ENCODE measurements around the gene KIAA1549.
"Not testable (repeated sequence)": the region's sequence is repeated elsewhere in the genome, so short reads cannot be mapped to it uniquely, and the experiment has no call there.

Gene KIAA1549

DNA sequence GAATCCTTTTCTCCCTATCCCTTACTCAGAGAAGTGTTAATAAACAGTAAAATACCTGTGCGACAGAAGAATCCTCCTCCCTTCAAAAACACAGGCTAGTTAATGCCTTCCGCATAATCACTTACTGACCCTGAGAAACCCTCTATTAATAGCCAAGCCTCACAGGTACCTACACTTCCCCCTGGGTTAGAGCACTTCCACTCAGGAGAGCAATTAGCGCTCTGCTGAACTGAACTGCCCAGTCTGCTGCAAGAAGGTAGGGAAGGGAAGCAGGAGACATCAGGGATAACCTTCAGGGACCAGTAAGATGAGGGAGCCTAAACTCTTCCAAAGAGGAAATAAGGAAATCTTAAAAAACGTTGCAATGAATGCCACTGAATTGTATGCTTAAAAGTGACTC lies 39.6 kb downstream of the KIAA1549 start:
- DNase-seq, result no peak

DNA sequence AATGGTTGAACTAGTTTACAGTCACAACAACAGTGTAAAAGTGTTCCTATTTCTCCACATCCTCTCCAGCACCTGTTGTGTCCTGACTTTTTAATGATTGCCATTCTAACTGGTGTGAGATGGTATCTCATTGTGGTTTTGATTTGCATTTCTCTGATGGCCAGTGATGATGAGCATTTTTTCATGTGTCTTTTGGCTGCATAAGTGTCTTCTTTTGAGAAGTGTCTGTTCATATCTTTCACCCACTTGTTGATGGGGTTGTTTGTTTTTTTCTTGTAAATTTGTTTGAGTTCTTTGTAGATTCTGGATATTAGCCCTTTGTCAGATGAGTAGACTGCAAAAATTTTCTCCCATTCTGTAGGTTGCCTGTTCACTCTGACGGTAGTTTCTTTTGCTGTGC lies 40.6 kb downstream of the KIAA1549 start:
- DNase-seq, result not testable (repeated sequence)

DNA sequence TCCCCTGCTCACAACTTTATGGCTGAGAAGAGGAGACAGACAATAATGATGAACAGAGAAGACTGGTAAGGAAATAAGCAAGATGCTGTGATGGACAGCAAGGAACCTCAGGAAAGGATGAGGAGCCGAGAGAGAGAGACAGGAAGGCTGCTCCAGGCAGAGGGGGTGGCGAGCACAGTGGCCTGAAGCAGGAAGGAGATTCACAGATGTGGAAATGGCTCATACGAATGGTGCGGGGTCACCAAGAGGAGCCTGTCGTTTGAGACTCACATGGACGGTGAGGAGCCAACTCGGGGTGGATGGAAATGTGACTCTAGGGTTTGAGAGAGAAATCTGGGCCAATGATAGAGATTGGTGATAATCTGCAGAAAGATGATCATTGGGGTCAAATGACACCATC lies 43.7 kb downstream of the KIAA1549 start:
- no peak for DNase-seq

DNA sequence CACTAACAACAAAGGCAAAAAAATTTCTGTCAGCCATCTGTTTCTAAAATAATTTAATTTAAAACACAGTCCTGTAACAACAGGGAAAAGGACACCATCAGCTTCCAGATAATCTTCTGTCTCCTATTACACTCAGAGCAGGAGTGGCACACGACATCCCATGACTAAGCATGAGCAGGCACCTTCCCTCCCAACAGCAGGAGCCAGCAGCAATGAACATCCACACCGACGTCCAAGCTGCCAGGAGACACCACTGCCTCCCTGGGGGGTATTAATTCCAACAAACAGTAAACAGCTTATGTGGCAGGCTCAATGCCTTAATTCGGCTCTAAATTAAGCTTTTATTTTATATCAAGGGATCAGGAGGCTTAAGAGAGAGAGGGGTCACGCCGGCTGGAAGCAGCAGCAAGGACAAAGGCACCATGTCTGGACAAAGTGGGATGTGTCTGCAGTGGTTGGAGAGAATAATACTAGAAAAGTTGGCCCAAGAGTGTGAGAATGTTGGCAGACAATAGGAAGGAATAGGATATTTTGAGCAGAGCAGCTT lies 45.7 kb downstream of the KIAA1549 start:
- no peak for DNase-seq

DNA sequence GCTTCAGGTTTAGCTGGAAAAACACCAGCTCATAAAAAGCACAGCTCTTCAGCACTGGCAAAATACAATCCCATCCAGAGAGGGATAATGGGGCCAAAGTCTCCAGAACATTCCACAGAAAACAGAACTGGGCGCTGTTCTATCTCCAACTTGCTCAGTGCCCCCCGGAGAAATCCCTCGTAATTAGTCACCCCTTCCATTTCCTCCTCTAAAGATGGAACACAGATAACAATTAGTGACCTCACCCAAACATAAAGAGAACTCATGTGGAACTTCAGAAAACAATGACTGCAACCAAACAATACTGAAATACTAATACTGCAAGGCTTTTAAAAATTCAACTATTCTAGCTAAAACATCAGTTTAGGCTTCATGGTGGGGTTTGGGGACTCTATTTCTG lies 46.3 kb downstream of the KIAA1549 start:
- DNase-seq, result no peak

DNA sequence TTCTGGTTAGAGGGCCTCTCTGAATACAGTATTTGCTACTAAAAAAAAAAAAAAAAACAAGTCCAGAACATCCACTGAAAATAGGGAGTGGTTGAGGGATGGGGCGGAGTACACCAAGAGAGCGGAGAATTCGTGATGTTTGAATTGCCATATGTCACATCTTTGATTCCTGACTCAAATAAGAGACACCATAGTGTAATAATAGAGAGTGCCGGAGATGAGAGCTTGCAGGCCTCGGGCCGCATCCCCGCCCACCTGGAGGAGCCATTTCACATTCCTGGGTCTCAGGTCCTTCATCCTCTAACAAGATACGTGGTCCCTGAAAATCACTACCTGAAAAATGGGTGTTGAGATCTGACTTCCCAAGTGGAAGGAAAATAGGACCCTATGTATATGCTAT lies 46.8 kb downstream of the KIAA1549 start:
- no peak for DNase-seq

DNA sequence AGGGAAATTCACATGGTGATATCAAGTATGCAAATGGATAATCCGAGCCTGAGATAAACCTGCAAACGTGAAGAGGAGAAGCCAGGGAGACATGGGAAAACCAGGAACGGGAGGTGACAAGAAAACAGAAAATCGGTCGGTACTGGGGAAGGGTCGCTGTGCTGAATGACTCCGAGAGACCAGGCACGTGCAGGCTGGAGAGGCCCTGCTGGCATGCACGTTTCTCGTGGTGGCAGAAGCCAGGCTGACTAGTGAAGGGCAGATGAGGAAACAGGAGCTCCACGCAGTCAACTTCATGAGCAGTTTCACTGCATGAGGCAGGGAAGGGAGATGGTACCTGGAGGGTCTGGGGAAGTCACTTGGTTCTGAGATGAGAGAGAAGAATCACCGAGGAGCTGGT lies 48.3 kb downstream of the KIAA1549 start:
- no peak for DNase-seq

DNA sequence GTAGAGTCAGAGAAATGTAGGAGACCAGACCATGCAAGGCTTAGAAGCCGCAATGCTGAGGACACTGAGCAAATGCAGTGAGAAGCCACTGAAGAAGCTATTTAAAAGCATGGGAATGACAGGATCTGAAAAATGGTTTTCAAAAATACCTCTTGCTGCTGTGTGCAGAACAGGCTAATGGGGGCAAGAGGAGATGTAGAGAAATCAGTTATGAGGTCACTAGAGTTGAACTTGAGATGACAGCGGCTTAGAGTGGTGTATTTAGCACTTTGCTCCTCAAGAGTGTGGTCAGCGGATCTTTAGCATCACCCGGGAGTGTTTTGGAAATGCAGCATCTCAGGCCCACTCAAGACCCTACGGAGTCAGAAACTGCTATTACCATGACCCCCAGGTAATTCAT lies 48.8 kb downstream of the KIAA1549 start:
- no peak for DNase-seq

DNA sequence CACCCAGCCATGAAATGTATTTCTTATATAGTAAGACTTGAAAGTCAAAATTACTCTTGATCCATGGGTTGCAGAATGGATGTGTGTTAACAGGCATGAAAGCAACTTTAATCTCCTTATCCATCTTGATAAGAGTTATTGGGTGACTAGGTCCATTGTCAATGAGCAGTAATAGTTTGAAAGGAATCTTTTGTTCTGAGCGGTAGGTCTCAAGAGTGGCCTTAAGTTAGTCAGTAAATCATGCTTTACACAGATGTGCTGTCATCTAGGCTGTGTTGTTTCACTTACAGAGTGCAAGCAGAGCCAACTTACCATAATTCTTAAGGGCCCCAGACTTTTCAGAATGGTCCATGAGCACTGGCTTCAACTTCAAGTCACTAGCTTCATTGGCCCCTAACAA lies 51.2 kb downstream of the KIAA1549 start:
- no peak for DNase-seq

DNA sequence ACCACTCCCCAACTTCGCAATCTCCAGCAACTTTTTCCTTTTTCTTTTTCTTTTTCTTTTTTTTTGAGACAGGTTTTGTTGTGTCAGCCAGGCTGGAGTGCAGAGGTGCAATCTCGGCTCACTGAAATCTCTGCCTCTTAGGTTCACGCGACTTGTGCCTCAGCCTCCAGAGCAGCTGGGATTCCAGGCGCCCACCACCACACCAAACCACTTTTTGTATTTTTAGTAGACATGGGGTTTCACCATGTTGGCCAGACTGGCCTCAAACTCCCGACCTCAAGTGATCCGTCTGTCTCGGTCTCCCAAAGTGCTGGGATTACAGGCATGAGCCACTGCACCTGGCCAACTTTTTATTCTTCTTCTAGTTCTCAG lies 55.0 kb downstream of the KIAA1549 start:
- DNase-seq, result no peak

DNA sequence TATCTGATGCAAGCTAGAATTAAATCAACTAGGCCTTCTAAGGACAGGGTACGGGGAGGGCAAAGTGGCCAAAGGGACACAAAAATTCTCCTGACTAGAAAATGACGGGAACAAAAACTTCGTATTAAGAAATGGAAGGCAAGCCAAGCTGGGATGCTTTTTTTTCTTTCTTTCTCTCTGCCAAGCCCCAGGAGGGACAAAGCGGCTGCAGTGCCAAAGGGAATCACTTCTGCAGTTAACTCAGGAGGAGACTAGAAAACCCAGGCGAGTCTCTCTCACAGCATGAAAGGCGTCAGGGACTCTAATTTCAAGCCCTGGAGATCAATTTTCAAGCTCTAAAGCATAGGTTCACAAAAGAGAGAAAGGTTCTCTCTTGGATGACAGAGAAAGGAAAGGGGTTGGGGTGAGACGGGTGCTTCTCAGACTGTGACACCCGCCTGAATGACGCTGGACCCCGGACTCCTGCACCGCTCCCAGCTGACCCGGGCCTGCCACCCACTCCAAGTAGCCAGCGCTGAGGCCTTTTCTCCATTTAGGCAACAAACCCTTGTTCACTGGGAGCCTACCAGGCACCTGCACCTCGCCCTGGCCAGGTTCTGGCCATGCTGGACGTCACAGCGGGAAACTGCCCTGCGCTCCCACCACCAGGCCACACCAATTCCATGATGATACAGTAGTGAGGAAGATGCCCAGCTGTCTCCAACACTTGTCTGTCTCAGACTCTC lies 56.5 kb downstream of the KIAA1549 start:
- no peak for DNase-seq

DNA sequence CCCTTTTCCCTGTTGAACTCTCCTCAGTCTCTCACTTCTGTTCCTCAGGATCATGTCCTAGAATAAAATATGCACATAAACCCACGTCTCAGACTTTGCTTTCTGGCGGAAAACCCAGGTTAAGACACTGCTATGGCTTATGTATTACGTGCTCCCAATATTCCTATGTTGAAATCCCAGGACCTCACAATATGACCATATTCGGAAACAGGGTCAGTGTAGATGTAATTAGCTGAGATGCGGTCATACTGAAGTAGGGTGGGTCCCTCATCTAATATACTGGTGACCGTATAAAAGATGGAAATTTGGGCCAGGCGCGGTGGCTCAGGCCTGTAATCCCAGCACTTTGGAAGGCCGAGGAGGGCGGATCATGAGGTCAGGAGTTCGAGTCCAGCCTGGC lies 59.9 kb downstream of the KIAA1549 start:
- no peak for DNase-seq

DNA sequence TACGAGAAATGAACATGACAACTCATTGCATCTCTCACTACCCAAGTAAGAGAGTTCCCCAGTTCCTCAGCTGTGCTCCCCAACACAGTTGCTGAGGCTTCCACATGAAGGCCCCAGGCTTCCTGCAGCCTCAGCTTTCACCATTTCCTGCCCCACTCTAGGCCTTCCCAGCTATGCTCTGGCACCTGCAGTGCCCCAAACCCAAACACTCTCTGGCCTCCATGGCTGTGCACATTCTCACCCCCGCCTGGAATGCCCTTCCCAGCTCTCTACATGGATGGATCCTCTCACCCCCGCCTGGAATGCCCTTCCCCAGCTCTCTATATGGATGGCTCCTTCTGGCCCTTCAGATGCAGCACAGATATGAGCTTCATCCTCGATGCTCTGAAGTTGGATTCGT lies 61.3 kb downstream of the KIAA1549 start:
- no peak for DNase-seq

DNA sequence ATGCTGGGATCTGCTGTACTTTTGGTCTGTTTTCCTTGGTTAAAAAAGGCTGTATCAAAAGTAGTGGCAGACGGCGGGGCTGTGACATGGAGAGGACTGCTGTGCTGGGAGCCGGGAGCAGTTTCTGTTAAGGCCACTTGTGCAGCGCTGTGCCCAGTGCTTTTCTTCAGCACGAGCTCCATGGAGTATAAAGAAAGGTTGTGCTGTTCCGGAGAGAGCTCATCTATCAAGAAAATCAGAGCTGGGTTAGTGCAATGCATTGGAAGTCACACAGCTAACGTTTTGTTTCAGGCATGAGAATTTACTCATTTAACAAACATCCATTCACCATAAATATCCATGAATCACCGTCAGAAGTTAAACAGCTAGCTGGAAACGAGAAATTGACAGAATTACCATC lies 62.0 kb downstream of the KIAA1549 start:
- no peak for DNase-seq

DNA sequence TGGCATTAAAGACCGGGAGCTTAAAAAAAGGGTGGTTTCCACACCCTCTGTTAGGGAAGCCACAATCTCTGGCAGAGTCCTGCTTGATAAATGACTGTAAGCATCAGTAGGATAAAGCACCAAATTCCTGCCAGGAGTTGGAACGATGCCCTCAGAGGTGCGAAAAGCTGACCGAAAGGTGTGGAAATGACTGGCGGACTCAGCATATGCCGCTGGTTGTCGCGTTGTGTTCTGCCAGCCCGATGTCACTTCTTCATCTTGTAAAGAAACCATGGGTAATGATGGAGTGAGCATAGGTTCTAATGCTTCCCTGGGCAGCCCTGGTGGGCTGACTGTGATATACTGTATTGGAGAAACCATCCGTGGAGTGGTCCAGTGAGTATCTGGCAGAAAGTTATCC lies 62.4 kb downstream of the KIAA1549 start:
- no peak for DNase-seq

DNA sequence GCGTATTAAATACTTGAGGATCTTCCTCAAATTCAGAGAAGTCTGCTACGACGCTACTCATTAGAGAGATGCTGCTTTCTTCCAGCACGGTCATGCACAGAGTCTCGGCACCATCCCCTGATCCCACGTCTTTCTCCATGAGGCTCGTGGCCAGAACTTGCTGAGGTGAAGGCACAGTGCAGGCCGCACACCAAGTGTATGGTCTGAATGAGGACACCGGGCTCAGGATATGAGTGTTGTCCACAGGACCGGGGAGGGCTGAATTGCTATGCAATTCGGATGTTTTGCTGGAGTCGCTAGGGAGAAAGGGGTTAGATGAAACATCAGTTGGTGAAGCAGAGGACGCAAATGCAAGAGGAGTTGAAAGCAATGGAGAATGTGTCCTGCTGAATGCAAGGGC lies 63.0 kb downstream of the KIAA1549 start:
- DNase-seq, result no peak

DNA sequence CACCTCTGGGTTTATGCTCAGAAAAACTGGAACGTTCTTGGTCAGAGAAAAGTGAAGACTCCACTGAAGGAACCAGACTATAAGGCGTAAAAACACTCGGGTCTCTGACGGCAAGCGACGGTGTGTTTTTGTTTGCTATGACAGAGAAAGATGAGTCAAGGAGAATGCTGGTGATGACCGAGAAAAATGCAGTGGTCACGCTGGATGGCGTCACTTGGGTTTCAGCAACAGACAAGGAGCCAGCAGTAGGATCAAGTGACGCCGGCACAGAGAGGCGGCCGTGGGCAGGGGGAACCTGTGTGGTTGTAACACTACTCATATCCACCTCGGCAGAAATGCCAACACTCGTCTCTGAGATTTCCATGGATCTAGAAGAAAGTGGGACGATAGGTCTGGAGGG lies 63.4 kb downstream of the KIAA1549 start:
- no peak for DNase-seq

DNA sequence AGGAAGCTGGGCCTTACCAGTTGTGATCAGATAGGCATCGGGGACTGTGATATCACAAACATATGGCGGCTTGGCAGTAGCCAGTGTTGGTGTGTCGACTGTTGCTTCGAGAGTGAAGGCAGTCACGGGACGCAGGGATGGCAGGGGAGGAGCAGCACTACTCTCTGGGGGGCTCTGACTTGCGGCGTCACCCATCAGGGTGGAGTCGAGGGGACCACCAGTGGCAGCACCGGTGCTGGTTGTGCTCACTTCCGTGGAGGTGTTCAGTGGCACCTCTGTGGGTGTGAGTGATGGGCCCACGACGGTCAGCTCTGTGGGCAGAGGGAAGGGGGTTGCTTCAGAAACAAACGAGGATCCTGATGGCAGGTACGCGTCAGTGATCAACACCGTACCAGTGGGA lies 64.5 kb downstream of the KIAA1549 start:
- no peak for DNase-seq

DNA sequence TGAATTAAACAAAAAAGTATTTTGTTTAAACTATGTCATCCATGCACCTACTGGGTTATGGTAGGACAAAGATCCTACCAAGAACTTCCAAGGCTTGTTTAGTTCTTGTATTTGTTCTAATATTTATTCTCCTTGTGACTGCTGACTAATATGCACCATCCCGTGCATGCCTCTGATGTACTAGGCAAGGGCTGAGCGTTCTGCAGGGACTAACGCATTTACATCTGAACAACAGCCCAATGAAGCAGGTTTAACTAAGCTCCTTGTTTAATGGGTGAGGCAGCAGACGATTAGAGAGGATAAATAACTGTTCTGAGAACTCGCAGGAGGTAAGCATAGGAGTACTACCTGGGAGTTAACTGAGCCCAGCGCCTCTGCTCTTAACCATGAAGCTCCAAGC lies 64.9 kb downstream of the KIAA1549 start:
- no peak for DNase-seq

DNA sequence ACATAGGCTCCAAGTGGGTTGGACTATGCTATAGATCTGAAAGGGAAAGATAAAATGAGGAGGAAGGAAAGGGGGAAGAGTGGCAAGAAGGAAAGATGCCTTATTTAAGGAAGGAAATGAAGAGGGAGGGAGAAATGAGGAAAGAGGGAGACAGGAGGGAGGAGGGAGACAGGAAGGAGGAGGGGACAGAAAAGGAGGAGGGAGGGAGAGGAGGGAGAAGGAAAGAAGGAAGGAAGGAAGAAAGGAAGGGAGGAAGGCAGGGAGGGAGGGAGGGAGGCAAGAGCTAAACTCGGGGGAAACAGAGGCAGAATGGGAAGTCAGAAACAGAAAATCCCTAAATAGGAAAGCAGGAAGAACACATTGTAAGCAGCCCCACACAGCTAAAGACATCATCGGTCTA lies 67.4 kb downstream of the KIAA1549 start:
- DNase-seq, result no peak

DNA sequence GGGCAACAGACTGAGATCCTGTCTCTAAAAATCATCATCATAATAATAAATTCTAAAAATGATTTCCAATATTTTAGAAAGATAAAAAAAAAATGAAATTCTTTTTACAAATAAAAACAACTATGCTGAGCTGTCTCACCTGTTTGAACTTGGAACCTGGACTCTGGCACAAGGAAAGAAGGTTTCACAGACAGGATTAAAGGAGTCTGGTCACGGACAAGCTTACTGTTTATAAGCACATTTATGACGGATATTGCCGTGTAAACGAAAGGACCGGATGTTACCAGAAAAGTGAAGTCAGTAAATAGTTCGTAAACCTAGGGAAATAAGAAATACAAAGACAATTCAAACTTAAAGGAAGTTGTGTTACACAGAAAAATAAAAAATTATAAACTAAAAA lies 70.2 kb downstream of the KIAA1549 start:
- DNase-seq, result no peak

DNA sequence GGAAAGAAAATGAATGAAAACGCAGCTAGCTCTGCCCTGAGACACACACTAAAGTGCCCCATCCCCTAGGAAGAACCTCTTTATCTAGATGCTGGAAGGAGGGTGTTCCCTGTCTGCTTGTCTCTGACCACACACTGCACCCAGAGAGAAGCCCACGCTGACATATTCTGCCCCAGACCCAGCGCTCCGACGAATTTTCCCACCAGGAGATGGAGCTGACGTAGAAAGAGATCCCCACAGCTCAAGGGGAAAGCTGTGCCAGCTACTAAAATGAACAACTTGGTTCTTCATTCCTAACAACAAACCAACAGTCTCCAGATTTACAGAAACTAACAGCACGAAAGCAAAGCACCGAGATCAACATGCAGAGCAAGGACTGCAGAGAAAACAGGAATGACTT lies 73.3 kb downstream of the KIAA1549 start:
- DNase-seq, result no peak

DNA sequence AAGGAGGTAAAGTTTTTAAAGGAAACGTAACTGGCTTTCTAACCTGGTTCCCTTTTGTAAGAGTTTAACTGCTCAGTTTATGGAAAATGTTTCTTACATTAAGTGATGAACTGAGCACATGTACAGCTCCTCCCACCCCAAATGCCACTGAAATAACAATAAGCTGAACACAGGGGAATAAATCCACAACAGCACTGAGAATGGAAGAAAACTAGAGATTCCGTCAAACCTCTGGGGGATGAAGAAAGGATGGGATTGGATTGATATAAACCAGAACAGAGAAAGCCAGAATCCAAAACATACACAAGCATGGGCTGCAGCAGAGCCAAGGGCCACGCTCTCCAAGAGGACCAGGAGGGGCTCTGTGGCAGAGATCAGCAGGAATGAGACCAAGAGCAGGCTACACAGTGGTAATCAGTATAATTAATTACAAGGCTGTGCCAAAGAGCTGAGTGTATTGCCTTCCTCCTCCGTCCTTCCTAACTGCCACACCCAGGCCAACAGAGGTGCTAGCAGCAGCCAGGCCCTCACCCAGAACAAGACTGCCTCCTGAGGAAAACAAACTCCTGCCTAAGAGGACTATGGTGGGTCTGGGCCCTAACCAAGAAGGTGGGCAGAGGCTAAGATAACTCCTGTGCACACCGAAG lies 73.9 kb downstream of the KIAA1549 start:
- DNase-seq, result no peak

DNA sequence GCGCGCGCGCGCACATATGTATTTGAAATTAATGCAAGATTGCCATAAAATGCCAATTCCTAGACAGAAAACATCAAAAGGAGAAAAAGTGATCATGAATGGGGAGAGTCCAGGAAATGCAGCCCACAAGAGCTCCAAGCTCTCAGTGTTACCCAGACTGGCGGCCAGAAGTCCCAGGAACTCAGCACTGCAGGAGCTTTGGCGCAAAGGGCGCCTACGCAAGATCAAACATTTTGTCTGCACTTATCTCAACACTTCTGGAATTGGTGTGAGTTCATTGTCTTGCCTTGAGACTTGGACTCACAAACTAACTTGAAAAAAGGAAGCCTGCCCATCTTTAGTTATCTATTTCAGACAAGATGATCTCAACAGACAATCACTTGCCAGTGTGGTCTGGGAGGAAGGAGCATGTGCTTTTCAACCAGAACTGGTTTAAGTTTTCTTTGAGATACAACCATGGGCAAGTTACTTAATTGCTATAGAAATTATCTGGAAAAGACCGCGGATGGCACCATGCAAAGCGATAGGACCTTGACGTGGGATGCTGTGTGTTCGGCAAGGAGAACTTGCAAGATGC lies 77.2 kb downstream of the KIAA1549 start:
- DNase-seq, result no peak
